HFFc6 (cell line): ENCODE data around the gene NFILZ. TPM values are rescaled to one million over a fixed set of nuclear protein-coding genes. Genes with fewer than 3 reads are reported as not detected.
"Not testable (repeated sequence)": the region's sequence is repeated elsewhere in the genome, so short reads cannot be mapped to it uniquely, and the experiment has no call there.

Source experiments
- DNase-seq: peaks from one replicate; pipeline ENCODE4 v3.0.0-alpha.2; 2018
- H3K27ac Mint-ChIP-seq: 2 replicates; pipeline ENCODE4 v1.8.0; 2020; ENCODE audit warnings: mild to moderate bottlenecking, mixed read lengths
- H3K27me3 Mint-ChIP-seq: 2 replicates; pipeline ENCODE4 v1.8.0; 2021; ENCODE audit warnings: mild to moderate bottlenecking, moderate library complexity, mixed read lengths; ENCODE audit not compliant: insufficient read depth
- H3K36me3 Mint-ChIP-seq: 2 replicates; pipeline ENCODE4 v1.8.0; 2021; ENCODE audit warnings: low read depth, mixed read lengths
- H3K4me1 Mint-ChIP-seq: 2 replicates; pipeline ENCODE4 v1.8.0; 2020; ENCODE audit warnings: low read depth, mixed read lengths
- H3K4me3 Mint-ChIP-seq: 2 replicates; pipeline ENCODE4 v1.8.0; 2020; ENCODE audit warnings: mild to moderate bottlenecking, moderate library complexity, mixed read lengths
- H3K9me3 Mint-ChIP-seq: 2 replicates; pipeline ENCODE4 v1.8.0; 2020; ENCODE audit warnings: mild to moderate bottlenecking, mixed read lengths
- CTCF ChIP-seq: fragments of 200-600 bp; sonication (generic); IDR thresholded peaks from 2 replicates; pipeline ENCODE4 v1.5.0; 2021; ENCODE audit warnings: antibody characterized with exemption, mild to moderate bottlenecking
- total RNA-seq, 6 experiments: library from RNA; stranded (reverse); fragmentation: NEBNext Ultra II Directional; extraction: Animal tissue kit (Norgen Biotek cat#: 25700); gene quantifications; 2 replicates in 1 of 6; 3 replicates in 5 of 6; pipeline ENCODE4 v1.2.3, GENCODE V29; 2021

NFILZ gene
- total RNA-seq, 6 experiments from 2014 or later = not detected

- no peak for TF ChIP-seq CTCF
- no peak overlapping the region for H3K4me3 Mint-ChIP-seq
- no peaks in the 10 kb centered on the region for H3K36me3 Mint-ChIP-seq
- peaks cover 10% of the 10 kb centered on the region for H3K4me1 Mint-ChIP-seq
- DNase-seq = no peak
- no peaks in the 10 kb centered on the region; the same call in 1 of the 2 replicates for H3K9me3 Mint-ChIP-seq
- no peak overlapping the region for H3K27ac Mint-ChIP-seq
- peaks cover 7% of the 10 kb centered on the region for H3K27me3 Mint-ChIP-seq
These were observed 13.6 kb upstream of the NFILZ start for GRCh38 chr19:8616861-8617260.

GRCh38 chr19:8617325-8617724, 13.1 kb upstream of the NFILZ start:
- H3K27me3 Mint-ChIP-seq, H3K27ac Mint-ChIP-seq, H3K4me3 Mint-ChIP-seq: not testable (repeated sequence)

GRCh38 chr19:8617984-8618383, 12.4 kb upstream of the NFILZ start:
- H3K27me3 Mint-ChIP-seq = peaks cover 7% of the 10 kb centered on the region
- no peak overlapping the region for H3K27ac Mint-ChIP-seq
- no peaks in the 10 kb centered on the region for H3K36me3 Mint-ChIP-seq

More at GRCh38 chr19:8617325-8617724, 13.1 kb upstream of the NFILZ start:
- H3K36me3 Mint-ChIP-seq, H3K9me3 Mint-ChIP-seq, DNase-seq: not testable (repeated sequence)
- peaks cover 10% of the 10 kb centered on the region for H3K4me1 Mint-ChIP-seq

GRCh38 chr19:8618751-8619150, 11.7 kb upstream of the NFILZ start:
- no peaks in the 10 kb centered on the region for H3K36me3 Mint-ChIP-seq
- no peak overlapping the region for H3K27ac Mint-ChIP-seq
- TF ChIP-seq CTCF = no peak
- peaks cover 7% of the 10 kb centered on the region for H3K27me3 Mint-ChIP-seq
- H3K9me3 Mint-ChIP-seq = no peaks in the 10 kb centered on the region; the same call in 1 of the 2 replicates
- no peak for DNase-seq
- H3K4me3 Mint-ChIP-seq = no peak overlapping the region
- H3K4me1 Mint-ChIP-seq = peaks cover 10% of the 10 kb centered on the region

More at GRCh38 chr19:8617984-8618383, 12.4 kb upstream of the NFILZ start:
- H3K4me3 Mint-ChIP-seq = no peak overlapping the region
- H3K4me1 Mint-ChIP-seq = peaks cover 10% of the 10 kb centered on the region
- no peak for TF ChIP-seq CTCF
- no peak for DNase-seq
- H3K9me3 Mint-ChIP-seq = no peaks in the 10 kb centered on the region; the same call in 1 of the 2 replicates

GRCh38 chr19:8622886-8623285, 7.5 kb upstream of the NFILZ start:
- H3K27me3 Mint-ChIP-seq, DNase-seq, H3K4me1 Mint-ChIP-seq, H3K9me3 Mint-ChIP-seq, H3K27ac Mint-ChIP-seq, H3K36me3 Mint-ChIP-seq, H3K4me3 Mint-ChIP-seq: not testable (repeated sequence)
- TF ChIP-seq CTCF = peak; percentile 47

GRCh38 chr19:8626842-8627241, 3.6 kb upstream of the NFILZ start:
- H3K9me3 Mint-ChIP-seq = peaks cover 5% of the 10 kb centered on the region; the same call in 1 of the 2 replicates
- no peaks in the 10 kb centered on the region for H3K4me1 Mint-ChIP-seq
- H3K36me3 Mint-ChIP-seq = no peaks in the 10 kb centered on the region
- peaks cover 16% of the 10 kb centered on the region for H3K27me3 Mint-ChIP-seq
- H3K4me3 Mint-ChIP-seq = no peak overlapping the region
- DNase-seq = no peak
- no peak overlapping the region for H3K27ac Mint-ChIP-seq
- no peak for TF ChIP-seq CTCF
